Bronchial epithelial cell (primary cell): ENCODE measurements around the gene DHX35. TPM values are rescaled to one million over a fixed set of nuclear protein-coding genes. Genes with fewer than 3 reads are reported as not detected.
"Not testable (repeated sequence)": the region's sequence is repeated elsewhere in the genome, so short reads cannot be mapped to it uniquely, and the experiment has no call there.

Source experiments
- DNase-seq: peaks from one replicate; pipeline ENCODE4 v3.0.0-alpha.2; 2010; ENCODE audit warnings: low read depth
- FAIRE-seq: peaks from 2 replicates; lab custom pipeline; 2011; peaks lifted over from hg19 to GRCh38; lab: Jason Lieb, UNC
- H3K27me3 ChIP-seq: 2 replicates; pipeline ENCODE4 v1.5.1; 2011; ENCODE audit warnings: low read length; ENCODE audit not compliant: control insufficient read depth, insufficient read depth
- H3K36me3 ChIP-seq: 2 replicates; pipeline ENCODE4 v1.5.1; 2011; ENCODE audit warnings: low read length; ENCODE audit not compliant: control insufficient read depth, insufficient read depth
- H3K4me3 ChIP-seq: 2 replicates; pipeline ENCODE4 v1.5.1; 2011; ENCODE audit warnings: mild to moderate bottlenecking, low read depth, low read length, control low read depth
- CTCF ChIP-seq: IDR thresholded peaks from 2 replicates; pipeline ENCODE4 v1.5.1; 2011; ENCODE audit warnings: mild to moderate bottlenecking, moderate library complexity, low read length, control low read depth, inconsistent platforms; ENCODE audit not compliant: insufficient read depth, severe bottlenecking
- total RNA-seq: library from RNA; depleted of rRNA; stranded (reverse); fragments of >200 nt; gene quantifications from 2 replicates; pipeline ENCODE4 v1.2.1, GENCODE V29; 2014

DHX35 gene
- total RNA-seq, 1 donor from 2014 or later, result 8.2 TPM

- H3K27me3 ChIP-seq, result no peaks in the 10 kb centered on the region
- no peak for TF ChIP-seq CTCF
- peaks cover 2% of the 10 kb centered on the region for H3K36me3 ChIP-seq
- FAIRE-seq (no peak), DNase-seq (no peak)
- H3K4me3 ChIP-seq, result no peak overlapping the region
Measured at GRCh38 chr20:38952153-38952552, 10.0 kb upstream of the DHX35 start.

- Histone ChIP-seq H3K27me3 (no peaks in the 10 kb centered on the region), H3K4me3 (no peak overlapping the region), H3K36me3 (peaks cover 2% of the 10 kb centered on the region)
- TF ChIP-seq CTCF, result no peak
- DNase-seq (no peak), FAIRE-seq (no peak)
Measured at GRCh38 chr20:38953630-38954340, 8.4 kb upstream of the DHX35 start.

GRCh38 chr20:38957235-38957876 lies 4.8 kb upstream of the DHX35 start:
- DNase-seq, result no peak
- TF ChIP-seq CTCF, result no peak

GRCh38 chr20:38957915-38958485 lies 4.1 kb upstream of the DHX35 start:
- FAIRE-seq, result no peak
- Histone ChIP-seq H3K4me3 (no peak overlapping the region), H3K36me3 (no peaks in the 10 kb centered on the region), H3K27me3 (no peaks in the 10 kb centered on the region)
- DNase-seq, result no peak
- no peak for TF ChIP-seq CTCF

More at GRCh38 chr20:38957235-38957876, 4.8 kb upstream of the DHX35 start:
- Histone ChIP-seq H3K27me3 (no peaks in the 10 kb centered on the region), H3K36me3 (no peaks in the 10 kb centered on the region), H3K4me3 (no peak overlapping the region)
- no peak for FAIRE-seq

- FAIRE-seq, DNase-seq, H3K4me3 ChIP-seq, H3K36me3 ChIP-seq, H3K27me3 ChIP-seq: not testable (repeated sequence)
Measured at GRCh38 chr20:38960187-38960687, 1.9 kb upstream of the DHX35 start.

- DNase-seq (no peak), FAIRE-seq (no peak)
- no peaks in the 10 kb centered on the region for H3K27me3 ChIP-seq
- no peak for TF ChIP-seq CTCF
- H3K4me3 ChIP-seq, result peak overlapping the region; percentile 82
- H3K36me3 ChIP-seq, result no peaks in the 10 kb centered on the region
Measured at GRCh38 chr20:38961530-38962043, 557 bp upstream of the DHX35 start.
